GM18951 (cell line): ENCODE results near the gene PCDHB13.
"Not testable (repeated sequence)": the region's sequence is repeated elsewhere in the genome, so short reads cannot be mapped to it uniquely, and the experiment has no call there.

Source experiments
- POLR2A ChIP-seq: IDR thresholded peaks from 4 replicates; pipeline ENCODE4 v1.6.1; 2011; ENCODE audit warnings: mild to moderate bottlenecking; ENCODE audit not compliant: insufficient read length, insufficient read depth; ENCODE audit errors: extremely low read depth
- in situ Hi-C: fragments of 300-500 bp; cut with MboI; formaldehyde crosslinking; loops from one replicate; pipeline ENCODE4 v1.12.0; 2022; ENCODE audit warnings: low sequenced_read_pairs, mixed read lengths, inconsistent platforms; ENCODE audit not compliant: unreplicated experiment

Gene PCDHB13

DNA sequence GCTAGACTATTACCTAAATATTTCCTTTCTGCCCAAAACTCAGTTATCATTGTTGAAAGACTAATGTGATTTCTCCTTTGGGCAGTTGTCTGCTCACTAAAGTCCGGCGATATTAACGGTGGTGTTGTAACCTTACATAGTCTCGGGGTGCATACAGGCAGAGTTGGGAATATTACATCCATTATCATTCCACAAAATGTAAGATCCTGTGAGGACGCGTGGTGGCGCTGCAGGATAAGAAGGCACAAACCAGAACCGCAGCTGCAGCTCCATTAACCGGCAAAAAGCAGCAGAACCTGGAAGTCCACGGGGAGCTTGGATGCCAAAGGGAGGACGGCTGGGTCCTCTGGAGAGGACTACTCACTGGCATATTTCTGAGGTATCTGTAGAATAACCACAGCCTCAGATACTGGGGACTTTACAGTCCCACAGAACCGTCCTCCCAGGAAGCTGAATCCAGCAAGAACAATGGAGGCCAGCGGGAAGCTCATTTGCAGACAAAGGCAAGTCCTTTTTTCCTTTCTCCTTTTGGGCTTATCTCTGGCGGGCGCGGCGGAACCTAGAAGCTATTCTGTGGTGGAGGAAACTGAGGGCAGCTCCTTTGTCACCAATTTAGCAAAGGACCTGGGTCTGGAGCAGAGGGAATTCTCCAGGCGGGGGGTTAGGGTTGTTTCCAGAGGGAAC, at the start of gene PCDHB13:
Gene PCDHB13 (plus strand): TSS at position 264 of the 684 bp plus-strand sequence. CDS start 205 bp downstream, at position 469.
- in situ Hi-C loops, result not testable (repeated sequence)

DNA sequence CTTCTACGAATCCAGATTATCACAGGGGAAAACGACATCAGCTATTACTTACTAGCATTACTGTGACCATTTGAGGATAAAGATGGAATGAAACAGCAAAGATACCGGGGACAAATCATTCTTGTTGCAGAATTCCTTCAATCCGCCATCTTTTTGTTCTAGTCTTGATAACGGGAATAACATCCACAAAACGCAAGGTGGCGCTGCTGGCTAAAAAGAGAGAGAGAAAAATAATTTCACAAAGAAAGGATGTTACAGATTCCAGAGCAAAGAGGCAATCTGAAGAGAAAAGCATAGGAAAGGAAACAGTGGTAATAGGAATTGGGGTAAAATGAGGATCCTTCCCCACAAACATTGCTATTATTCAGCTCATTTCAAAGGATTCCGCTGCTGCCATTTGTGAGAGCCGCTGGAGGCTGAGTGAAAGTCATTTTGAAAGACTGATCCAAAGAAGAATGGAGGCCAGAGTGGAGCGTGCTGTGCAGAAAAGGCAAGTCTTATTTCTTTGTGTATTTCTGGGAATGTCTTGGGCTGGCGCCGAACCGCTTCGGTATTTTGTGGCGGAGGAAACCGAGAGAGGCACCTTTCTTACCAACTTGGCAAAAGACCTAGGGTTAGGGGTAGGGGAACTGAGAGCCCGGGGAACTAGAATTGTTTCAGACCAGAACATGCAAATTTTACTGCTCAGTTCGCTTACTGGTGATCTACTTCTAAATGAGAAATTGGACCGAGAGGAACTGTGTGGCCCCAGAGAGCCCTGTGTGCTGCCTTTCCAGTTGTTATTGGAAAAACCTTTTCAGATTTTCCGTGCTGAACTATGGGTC, 41.1 kb upstream of the PCDHB13 start, which contains the start of gene PCDHB7:
Gene PCDHB7 (plus strand): TSS at position 264 of the 824 bp plus-strand sequence. CDS start 192 bp downstream, at position 456.
- in situ Hi-C loops, result no loop called here
- TF ChIP-seq POLR2A, result no peak

DNA sequence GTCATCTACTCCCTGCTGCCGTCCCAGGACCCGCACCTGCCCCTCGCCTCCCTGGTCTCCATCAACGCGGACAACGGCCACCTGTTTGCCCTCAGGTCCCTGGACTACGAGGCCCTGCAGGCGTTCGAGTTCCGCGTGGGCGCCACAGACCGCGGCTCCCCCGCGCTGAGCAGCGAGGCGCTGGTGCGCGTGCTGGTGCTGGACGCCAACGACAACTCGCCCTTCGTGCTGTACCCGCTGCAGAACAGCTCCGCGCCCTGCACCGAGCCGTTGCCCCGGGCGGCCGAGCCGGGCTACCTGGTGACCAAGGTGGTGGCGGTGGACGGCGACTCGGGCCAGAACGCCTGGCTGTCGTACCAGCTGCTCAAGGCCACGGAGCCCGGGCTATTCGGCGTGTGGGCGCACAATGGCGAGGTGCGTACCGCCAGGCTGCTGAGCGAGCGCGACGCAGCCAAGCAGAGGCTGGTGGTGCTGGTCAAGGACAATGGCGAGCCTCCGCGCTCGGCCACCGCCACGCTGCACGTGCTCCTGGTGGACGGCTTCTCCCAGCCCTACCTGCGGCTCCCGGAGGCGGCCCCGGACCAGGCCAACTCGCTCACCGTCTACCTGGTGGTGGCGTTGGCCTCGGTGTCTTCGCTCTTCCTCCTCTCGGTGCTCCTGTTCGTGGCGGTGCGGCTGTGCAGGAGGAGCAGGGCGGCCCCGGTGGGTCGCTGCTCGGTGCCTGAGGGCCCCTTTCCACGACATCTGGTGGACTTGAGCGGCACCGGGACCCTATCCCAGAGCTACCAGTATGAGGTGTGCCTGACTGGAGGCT, 39.2 kb upstream of the PCDHB13 start:
- in situ Hi-C loops, result not testable (repeated sequence)

DNA sequence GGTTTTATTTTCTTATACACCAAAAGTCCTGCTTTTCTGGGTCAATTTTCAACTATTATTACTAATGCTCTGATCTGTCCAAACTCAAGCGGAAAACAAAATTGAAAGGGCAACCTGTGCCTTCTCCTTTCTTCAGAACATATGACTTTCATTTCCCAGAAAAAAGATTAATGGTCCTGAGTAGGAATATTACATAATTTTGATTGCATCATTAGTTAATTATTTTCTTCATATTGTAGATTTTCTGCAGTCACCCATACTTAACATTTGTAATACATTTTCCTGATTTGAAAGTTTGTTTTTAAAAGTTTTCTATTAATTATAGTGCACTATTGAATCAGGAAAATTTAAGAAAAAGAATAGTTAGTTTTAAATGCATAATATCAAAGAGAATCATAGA, 37.8 kb upstream of the PCDHB13 start:
- TF ChIP-seq POLR2A, result no peak
- in situ Hi-C loops, result no loop called here

DNA sequence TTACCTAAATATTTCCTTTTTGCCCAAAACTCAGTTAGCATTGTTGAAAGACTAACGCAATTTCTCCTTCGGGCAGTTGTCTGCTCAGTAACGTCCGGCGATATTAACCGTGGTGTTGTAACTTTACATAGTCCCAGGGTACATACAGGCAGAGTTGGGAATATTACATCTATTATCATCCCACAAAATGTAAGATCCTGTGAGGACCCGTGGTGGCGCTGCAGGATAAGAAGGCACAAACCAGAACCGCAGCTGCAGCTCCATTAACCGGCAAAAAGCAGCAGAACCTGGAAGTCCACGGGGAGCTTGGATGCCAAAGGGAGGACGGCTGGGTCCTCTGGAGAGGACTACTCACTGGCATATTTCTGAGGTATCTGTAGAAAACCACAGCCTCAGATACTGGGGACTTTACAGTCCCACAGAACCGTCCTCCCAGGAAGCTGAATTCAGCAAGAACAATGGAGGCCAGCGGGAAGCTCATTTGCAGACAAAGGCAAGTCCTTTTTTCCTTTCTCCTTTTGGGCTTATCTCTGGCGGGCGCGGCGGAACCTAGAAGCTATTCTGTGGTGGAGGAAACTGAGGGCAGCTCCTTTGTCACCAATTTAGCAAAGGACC, 36.0 kb upstream of the PCDHB13 start, which contains the start of gene PCDHB8:
Gene PCDHB8 (plus strand): TSS at position 214 of the 615 bp plus-strand sequence. CDS start 245 bp downstream, at position 459.
- in situ Hi-C loops, result not testable (repeated sequence)

DNA sequence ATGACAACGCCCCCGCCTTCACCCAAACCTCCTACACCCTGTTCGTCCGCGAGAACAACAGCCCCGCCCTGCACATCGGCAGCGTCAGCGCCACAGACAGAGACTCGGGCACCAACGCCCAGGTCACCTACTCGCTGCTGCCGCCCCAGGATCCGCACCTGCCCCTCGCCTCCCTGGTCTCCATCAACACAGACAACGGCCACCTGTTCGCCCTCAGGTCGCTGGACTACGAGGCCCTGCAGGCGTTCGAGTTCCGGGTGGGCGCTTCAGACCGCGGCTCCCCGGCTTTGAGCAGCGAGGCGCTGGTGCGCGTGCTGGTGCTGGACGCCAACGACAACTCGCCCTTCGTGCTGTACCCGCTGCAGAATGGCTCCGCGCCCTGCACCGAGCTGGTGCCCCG, 34.3 kb upstream of the PCDHB13 start:
- in situ Hi-C loops, result not testable (repeated sequence)

DNA sequence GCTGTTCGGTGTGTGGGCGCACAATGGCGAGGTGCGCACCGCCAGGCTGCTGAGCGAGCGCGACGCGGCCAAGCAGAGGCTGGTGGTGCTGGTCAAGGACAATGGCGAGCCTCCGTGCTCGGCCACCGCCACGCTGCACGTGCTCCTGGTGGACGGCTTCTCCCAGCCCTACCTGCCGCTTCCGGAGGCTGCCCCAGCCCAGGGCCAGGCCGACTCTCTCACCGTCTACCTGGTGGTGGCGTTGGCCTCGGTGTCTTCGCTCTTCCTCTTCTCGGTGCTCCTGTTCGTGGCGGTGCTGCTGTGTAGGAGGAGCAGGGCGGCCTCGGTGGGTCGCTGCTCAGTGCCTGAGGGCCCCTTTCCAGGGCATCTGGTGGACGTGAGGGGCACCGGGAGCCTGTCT, 33.8 kb upstream of the PCDHB13 start:
- in situ Hi-C loops, result not testable (repeated sequence)

DNA sequence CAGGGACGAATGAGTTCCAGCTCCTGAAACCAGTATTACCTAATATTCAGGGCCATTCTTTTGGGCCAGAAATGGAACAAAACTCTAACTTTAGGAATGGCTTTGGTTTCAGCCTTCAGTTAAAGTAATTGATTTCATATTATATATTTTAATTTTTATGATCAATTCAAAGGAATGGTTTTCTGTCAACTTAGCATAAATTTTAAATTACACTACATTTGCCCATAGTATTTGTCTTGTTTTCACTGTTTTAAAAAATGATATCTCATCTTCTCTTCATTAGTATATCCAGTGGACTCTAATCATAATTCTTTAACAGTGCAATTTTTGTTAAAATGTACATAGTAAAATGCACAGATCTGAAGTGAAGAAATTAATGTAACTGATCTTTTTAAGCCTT, 33.4 kb upstream of the PCDHB13 start:
- no peak for TF ChIP-seq POLR2A
- in situ Hi-C loops, result no loop called here

DNA sequence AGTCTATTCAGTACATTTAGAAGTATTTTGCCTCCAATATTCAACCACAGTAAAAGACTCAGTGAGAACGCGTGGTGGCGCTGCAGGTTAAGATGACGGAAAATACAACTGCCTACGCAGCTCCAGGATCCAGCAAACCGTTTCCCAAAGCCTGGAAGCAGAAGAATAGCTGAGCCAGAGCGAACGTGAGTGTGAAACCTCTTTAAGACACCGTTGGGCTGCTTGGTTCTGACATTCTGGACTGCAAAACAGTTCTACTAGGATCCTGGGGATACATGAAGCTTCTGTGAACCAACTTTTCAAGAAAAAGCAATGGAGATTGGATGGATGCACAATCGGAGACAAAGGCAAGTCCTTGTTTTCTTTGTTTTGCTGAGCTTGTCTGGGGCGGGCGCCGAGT, 31.5 kb upstream of the PCDHB13 start, which contains the start of gene PCDHB16:
Gene PCDHB16 (plus strand): TSS at position 140 of the 400 bp plus-strand sequence. CDS start 173 bp downstream, at position 313.
- in situ Hi-C loops, result no loop called here
- TF ChIP-seq POLR2A, result no peak

DNA sequence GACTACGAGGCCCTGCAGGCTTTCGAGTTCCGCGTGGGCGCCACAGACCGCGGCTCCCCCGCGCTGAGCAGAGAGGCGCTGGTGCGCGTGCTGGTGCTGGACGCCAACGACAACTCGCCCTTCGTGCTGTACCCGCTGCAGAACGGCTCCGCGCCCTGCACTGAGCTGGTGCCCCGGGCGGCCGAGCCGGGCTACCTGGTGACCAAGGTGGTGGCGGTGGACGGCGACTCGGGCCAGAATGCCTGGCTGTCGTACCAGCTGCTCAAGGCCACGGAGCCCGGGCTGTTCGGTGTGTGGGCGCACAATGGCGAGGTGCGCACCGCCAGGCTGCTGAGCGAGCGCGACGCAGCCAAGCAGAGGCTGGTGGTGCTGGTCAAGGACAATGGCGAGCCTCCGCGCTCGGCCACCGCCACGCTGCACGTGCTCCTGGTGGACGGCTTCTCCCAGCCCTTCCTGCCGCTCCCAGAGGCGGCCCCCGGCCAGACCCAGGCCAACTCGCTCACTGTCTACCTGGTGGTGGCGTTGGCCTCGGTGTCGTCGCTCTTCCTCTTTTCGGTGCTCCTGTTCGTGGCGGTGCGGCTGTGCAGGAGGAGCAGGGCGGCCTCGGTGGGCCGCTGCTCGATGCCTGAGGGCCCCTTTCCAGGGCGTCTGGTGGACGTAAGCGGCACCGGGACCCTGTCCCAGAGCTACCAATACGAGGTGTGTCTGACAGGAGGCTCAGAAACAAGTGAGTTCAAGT, 29.4 kb upstream of the PCDHB13 start:
- in situ Hi-C loops, result not testable (repeated sequence)

DNA sequence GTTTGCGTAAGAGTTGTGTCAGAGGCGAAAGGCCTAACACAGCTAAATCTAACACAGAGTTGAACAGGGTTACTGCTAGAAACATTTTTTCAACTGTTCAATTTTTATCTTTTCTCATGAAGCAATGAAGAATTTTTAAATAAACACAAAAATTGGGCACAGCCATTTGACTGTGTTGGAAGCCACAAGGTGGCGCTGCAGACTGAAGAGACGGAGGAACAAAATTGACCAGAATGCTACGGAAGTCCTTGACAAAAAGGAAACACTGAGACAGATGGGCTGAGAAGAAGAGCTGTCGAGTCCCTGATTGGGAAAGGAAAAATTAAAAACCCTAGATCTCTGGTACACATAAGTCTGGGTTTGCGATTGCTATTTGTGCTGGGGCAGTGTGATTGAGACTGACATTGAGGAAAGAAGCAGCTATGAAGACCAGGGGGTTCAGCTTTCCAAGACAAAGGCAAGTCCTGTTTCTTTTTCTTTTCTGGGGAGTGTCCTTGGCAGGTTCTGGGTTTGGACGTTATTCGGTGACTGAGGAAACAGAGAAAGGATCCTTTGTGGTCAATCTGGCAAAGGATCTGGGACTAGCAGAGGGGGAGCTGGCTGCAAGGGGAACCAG, 26.7 kb upstream of the PCDHB13 start, which contains the start of gene PCDHB9:
Gene PCDHB9 (plus strand): TSS at position 265 of the 616 bp plus-strand sequence. CDS start 158 bp downstream, at position 423.
- in situ Hi-C loops, result no loop called here
- no peak for TF ChIP-seq POLR2A

DNA sequence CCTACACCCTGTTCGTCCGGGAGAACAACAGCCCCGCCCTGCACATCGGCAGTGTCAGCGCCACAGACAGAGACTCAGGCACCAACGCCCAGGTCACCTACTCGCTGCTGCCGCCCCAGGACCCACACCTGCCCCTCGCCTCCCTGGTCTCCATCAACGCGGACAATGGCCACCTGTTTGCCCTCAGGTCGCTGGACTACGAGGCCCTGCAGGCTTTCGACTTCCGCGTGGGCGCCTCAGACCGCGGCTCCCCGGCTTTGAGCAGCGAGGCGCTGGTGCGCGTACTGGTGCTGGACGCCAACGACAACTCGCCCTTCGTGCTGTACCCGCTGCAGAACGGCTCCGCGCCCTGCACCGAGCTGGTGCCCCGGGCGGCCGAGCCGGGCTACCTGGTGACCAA, 25.0 kb upstream of the PCDHB13 start:
- in situ Hi-C loops, result not testable (repeated sequence)

DNA sequence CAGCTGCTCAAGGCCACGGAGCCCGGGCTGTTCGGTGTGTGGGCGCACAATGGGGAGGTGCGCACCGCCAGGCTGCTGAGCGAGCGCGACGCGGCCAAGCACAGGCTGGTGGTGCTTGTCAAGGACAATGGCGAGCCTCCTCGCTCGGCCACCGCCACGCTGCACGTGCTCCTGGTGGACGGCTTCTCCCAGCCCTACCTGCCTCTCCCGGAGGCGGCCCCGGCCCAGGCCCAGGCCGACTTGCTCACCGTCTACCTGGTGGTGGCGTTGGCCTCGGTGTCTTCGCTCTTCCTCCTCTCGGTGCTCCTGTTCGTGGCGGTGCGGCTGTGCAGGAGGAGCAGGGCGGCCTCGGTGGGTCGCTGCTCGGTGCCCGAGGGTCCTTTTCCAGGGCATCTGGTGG, 24.6 kb upstream of the PCDHB13 start:
- in situ Hi-C loops, result not testable (repeated sequence)
